ENCODE measurements around the gene CDS1.

GRCh38 chr4:84644087-84644486 lies 61.2 kb downstream of the CDS1 start:
- TF ChIP-seq CTCF (IDR thresholded peaks at IDR 0.05; ENCODE audit: insufficient read depth, low read length) (no peak), REST (IDR thresholded peaks at IDR 0.05; ENCODE audit: insufficient replicate concordance, low read depth) (no peak)

All from HL-60 (cell line).